Colonic mucosa (tissue), 4 donors: ENCODE data around the gene FYB1. TPM values are rescaled to one million over a fixed set of nuclear protein-coding genes. Genes with fewer than 3 reads are reported as not detected.

Experiments
- DNase-seq: peaks from one replicate; pipeline ENCODE4 v3.0.0-alpha.2; 2020
- H3K27ac ChIP-seq: fragments of 200-600 bp; one replicate; pipeline ENCODE4 v1.8.0; 2021
- H3K27me3 ChIP-seq: fragments of 200-600 bp; one replicate; pipeline ENCODE4 v1.8.0; 2021
- H3K36me3 ChIP-seq: fragments of 200-600 bp; one replicate; pipeline ENCODE4 v1.8.0; 2021
- H3K4me1 ChIP-seq: fragments of 200-600 bp; one replicate; pipeline ENCODE4 v1.8.0; 2021; ENCODE audit warnings: mild to moderate bottlenecking
- H3K4me3 ChIP-seq: fragments of 200-600 bp; one replicate; pipeline ENCODE4 v1.8.0; 2021
- H3K9ac ChIP-seq, 2 donors: one replicate each; pipeline ENCODE4 v1.7.0; 2013; ENCODE audit warnings: control low read depth in 2 of 2, low read depth in 2 of 2, low read length in 2 of 2
- H3K9me3 ChIP-seq: fragments of 200-600 bp; one replicate; pipeline ENCODE4 v1.8.0; 2021
- intact Hi-C: fragments of 100-400 bp; cut with DNase I; formaldehyde crosslinking; loops from one replicate; pipeline ENCODE4 v1.14.1; 2022
- total RNA-seq, 2 donors: library from RNA; stranded (reverse); fragmentation: NEBNext Ultra II Directional in 1 of 2; extraction: Animal tissue kit (Norgen Biotek cat#: 25700) in 1 of 2; gene quantifications; one replicate each; pipeline ENCODE4 v1.2.1, GENCODE V29; 2021
- TF ChIP-seq, protein P1 (sequence below): fragments of 200-600 bp; IDR thresholded peaks from one replicate; pipeline ENCODE4 v1.8.0; 2022; ENCODE audit warnings: antibody characterized with exemption, mild to moderate bottlenecking
- donor health status: healthy.
- donor health status: DM: no; HTN: no; CAD: no.
- donor health status: DM: no; HTN: no; CAD: no.

The FYB1 gene
- total RNA-seq, 2 donors from 2014 or later, result 6.1 to 8.6 TPM

DNA sequence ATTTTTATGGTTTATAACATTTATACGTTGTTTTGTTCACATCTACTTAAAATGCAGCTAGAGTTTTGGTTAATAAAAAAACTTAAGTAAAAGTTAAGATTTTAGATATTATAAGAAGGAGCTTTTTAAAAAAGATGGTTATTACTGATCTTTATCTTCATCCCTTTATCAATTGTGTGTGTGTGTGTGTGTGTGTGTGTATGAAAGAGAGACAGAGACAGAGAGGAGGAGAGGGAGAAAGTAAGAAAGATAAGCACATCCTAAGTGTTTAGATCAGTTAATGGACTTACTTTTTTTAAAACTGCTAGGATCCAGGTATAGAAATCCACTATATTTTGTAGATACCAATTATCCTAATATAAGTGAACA is 99.3 kb downstream of the FYB1 start:
- Histone ChIP-seq H3K27ac (no peak overlapping the region), H3K36me3 (no peaks in the 10 kb centered on the region), H3K4me1 (no peaks in the 10 kb centered on the region), H3K9me3 (no peaks in the 10 kb centered on the region), H3K27me3 (no peaks in the 10 kb centered on the region), H3K9ac (no peak overlapping the region), H3K4me3 (no peak overlapping the region)
- no peak for DNase-seq
- TF ChIP-seq, protein P1, sequence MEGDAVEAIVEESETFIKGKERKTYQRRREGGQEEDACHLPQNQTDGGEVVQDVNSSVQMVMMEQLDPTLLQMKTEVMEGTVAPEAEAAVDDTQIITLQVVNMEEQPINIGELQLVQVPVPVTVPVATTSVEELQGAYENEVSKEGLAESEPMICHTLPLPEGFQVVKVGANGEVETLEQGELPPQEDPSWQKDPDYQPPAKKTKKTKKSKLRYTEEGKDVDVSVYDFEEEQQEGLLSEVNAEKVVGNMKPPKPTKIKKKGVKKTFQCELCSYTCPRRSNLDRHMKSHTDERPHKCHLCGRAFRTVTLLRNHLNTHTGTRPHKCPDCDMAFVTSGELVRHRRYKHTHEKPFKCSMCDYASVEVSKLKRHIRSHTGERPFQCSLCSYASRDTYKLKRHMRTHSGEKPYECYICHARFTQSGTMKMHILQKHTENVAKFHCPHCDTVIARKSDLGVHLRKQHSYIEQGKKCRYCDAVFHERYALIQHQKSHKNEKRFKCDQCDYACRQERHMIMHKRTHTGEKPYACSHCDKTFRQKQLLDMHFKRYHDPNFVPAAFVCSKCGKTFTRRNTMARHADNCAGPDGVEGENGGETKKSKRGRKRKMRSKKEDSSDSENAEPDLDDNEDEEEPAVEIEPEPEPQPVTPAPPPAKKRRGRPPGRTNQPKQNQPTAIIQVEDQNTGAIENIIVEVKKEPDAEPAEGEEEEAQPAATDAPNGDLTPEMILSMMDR, result no peak
- intact Hi-C loops, result no loop called here

- Histone ChIP-seq H3K27me3 (no peaks in the 10 kb centered on the region), H3K4me1 (no peaks in the 10 kb centered on the region), H3K9ac (no peak overlapping the region), H3K27ac (no peak overlapping the region), H3K4me3 (no peak overlapping the region), H3K36me3 (no peaks in the 10 kb centered on the region), H3K9me3 (no peaks in the 10 kb centered on the region)
- intact Hi-C loops, result no loop called here
- TF ChIP-seq, protein P1, result no peak
- no peak for DNase-seq
Observed at GRCh38 chr5:39119404-39120051, 99.8 kb downstream of the FYB1 start.

DNA sequence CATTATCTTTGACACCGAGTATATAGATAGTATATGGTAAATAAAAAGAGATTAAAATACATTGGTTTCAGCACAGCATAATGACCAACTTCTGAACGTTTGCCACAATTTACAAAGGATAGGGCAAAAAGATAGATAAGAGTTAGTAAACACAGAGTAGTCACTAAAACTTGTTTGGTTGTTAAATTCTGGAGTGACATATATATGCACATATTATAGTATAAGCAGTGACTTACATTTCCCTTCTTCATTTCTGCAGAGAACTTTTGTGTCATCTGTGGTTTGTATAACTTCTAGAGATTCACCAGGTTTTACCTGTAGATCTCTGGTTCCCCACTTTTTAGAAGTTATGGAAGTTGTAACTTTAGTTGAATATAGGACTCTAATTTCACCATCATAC is 100.7 kb downstream of the FYB1 start:
- no peaks in the 10 kb centered on the region for H3K4me1 ChIP-seq
- H3K27me3 ChIP-seq, result no peaks in the 10 kb centered on the region
- H3K9me3 ChIP-seq, result no peaks in the 10 kb centered on the region
- H3K27ac ChIP-seq, result no peak overlapping the region
- TF ChIP-seq, protein P1, result no peak
- intact Hi-C loops, result no loop called here
- H3K4me3 ChIP-seq, result no peak overlapping the region
- no peak overlapping the region for H3K9ac ChIP-seq
- no peaks in the 10 kb centered on the region for H3K36me3 ChIP-seq
- DNase-seq, result no peak

DNA sequence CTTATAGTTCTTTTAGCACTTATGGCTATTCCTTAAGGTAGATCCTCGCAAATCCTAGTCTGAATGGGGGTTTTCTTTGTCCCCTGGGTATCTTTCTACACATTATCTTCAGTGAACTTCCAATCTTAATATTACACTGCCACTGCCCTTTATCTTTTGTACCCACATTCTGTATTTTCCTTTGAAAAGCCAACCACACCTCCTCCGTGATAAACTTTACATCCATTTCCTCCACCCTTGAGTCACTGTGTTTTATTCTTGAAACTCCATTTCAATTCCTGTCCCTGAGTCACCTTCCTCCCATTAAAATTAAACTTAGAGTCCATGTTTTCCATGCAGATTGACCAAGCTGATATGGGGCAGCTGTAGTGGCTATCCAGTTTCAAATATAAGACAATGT is 102.0 kb downstream of the FYB1 start:
- Histone ChIP-seq H3K4me1 (no peaks in the 10 kb centered on the region), H3K9ac (no peak overlapping the region), H3K36me3 (no peaks in the 10 kb centered on the region), H3K27ac (no peak overlapping the region), H3K27me3 (no peaks in the 10 kb centered on the region), H3K4me3 (no peak overlapping the region), H3K9me3 (no peaks in the 10 kb centered on the region)
- intact Hi-C loops, result no loop called here
- TF ChIP-seq, protein P1, result no peak
- no peak for DNase-seq

DNA sequence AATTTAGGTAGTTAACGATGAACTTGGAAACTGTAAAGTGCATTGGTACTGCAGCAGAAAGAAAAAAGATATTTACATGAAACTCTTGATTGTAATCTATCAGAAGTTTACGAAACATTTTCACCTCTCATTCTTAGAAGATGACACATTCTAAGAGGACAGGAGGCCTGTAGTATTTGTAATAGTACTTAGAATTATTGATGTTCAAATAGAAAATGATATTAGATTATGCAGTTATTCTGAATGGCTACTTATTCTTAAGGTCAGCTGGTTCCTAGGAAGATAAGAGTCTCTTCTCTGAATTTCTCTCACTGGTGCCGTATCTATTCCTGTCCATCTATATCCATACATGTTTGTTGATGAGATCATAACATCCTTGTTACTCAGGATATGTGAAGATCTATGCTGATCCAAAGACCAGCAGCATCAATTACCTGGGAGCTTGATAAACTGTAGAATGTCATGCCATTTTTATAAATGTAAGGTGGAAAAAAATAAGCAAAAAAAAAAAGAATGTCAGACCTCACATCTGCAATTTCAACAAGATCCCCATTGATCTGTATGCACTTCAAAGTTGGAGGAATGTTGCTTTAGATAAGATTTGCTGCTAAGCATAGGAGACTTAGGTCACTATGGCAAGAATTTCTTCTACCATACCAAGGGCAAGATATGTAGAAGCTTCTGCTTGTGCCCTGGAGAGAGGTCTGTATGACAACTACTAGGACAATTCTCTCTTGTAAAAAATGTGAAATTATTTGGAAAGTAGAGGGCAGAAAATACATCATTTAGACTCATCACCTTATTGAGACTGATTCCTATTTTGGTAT is 102.8 kb downstream of the FYB1 start:
- Histone ChIP-seq H3K27ac (no peak overlapping the region), H3K9me3 (no peaks in the 10 kb centered on the region), H3K36me3 (no peaks in the 10 kb centered on the region), H3K4me1 (no peaks in the 10 kb centered on the region), H3K27me3 (no peaks in the 10 kb centered on the region), H3K4me3 (no peak overlapping the region), H3K9ac (no peak overlapping the region)
- intact Hi-C loops, result no loop called here
- DNase-seq, result no peak
- TF ChIP-seq, protein P1, result no peak
